Cardiac fibroblast (primary cell): ENCODE data around the gene FGFR1OP2.
A peak's percentile ranks its signal among the peaks of the same experiment; 100 is the strongest.

Experiments
- DNase-seq, 2 donors: peaks; one replicate each; pipeline versions ENCODE4 v3.0.0 to v3.0.0-alpha.2; 2010; ENCODE audit warnings: low read depth in 2 of 2
- H3K4me3 ChIP-seq, 2 donors: replicated peaks in 1 of 2; 1 replicate in 1 of 2; 2 replicates in 1 of 2; pipeline ENCODE4 v1.5.1; 2011; ENCODE audit warnings: low read depth in 2 of 2, low read length in 2 of 2, mild to moderate bottlenecking in 2 of 2, moderate library complexity in 1 of 2
- TF ChIP-seq, protein P1 (sequence below): IDR thresholded peaks from one replicate; pipeline ENCODE4 v1.5.1; 2011; ENCODE audit warnings: low read depth, mild to moderate bottlenecking, low read length, inconsistent platforms

The FGFR1OP2 gene

DNA sequence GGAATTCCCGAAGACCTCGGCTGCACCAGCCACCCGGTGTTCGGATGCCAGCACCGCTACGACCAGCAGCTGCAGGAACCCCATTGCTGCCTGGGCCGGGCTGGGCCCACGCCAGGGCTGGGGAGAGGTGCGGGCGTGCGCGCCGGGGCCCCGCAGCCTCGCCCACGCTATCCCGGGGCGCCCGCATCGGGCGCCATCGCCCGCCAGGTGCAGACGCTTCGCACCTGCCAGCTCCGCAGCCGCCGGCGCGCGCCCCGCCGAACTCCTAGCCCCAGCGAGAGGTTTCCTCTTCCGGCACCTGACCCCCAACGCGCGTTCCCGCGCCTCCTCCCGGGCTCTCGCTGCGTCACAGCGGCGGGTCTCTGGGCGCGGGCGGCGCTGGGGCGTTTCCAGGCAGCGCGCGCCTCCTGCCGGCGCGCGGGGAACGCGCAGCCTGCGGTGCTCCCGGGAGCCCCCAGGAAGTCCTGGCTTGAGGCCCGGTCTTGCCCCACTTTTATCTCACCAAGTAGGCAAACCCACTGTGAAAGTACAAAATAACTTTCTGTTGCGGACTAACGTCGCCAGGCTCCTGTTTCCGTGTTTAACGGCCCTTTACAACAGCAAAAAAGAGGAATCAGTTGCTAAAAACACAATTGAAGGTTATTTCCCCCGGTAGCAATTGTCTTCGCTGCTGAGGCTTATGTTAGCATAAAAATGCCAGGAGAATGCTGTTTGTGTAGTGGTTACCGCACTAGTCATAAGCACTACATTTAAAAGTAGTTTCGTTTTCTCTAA is 76.0 kb downstream of the FGFR1OP2 start, which contains the start of gene TM7SF3:
TM7SF3 (minus strand) TSS at position 300 of the 774 bp plus-strand sequence; CDS start at position 84, 216 bp downstream.
- TF ChIP-seq, protein P1, sequence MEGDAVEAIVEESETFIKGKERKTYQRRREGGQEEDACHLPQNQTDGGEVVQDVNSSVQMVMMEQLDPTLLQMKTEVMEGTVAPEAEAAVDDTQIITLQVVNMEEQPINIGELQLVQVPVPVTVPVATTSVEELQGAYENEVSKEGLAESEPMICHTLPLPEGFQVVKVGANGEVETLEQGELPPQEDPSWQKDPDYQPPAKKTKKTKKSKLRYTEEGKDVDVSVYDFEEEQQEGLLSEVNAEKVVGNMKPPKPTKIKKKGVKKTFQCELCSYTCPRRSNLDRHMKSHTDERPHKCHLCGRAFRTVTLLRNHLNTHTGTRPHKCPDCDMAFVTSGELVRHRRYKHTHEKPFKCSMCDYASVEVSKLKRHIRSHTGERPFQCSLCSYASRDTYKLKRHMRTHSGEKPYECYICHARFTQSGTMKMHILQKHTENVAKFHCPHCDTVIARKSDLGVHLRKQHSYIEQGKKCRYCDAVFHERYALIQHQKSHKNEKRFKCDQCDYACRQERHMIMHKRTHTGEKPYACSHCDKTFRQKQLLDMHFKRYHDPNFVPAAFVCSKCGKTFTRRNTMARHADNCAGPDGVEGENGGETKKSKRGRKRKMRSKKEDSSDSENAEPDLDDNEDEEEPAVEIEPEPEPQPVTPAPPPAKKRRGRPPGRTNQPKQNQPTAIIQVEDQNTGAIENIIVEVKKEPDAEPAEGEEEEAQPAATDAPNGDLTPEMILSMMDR: peak; percentile 50
- DNase-seq: peak; percentile 85 to 93
- peak within 1 kb of the TSS; percentile 85 to 86 for H3K4me3 ChIP-seq

DNA sequence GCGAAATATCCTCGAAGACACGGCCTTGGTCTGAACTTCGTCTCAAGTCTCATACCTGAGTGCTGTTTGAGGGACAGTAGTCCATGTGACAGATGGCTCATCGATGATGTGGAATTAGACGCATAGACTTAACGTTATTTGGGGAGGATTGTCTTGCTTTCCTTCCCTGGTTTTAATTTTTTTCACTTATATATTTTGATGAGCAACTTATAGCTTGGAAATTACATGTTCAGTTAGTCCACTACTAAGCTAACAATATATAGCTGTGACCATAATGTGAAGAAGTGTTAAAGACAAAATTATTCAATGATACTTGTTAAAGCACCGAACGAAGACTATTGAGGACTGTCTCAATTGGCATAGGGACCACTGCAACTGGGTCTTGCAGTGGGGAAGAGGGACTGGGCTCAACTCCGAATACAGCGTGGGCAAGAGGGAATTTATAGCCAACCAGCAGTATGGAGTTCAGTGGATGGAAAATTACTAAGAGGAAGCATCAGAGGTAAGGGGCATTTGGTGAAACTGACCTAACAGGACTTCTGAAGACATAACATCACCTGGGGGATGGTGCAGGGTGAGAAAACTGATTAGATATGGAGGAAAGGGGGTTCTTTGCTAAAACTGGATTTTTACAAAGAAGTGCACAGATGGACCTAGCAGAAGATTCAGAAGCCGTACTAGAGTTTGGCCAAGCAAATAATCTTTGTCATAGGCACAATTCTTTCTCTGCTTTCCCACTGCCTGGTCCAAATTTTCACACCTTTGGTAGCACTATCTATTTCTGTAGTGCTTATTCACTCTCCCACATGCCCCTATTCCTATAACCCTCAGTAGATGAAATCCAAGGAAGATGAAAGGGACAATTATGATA is 76.8 kb downstream of the FGFR1OP2 start:
- no peak for DNase-seq
- TF ChIP-seq, protein P1: no peak

DNA sequence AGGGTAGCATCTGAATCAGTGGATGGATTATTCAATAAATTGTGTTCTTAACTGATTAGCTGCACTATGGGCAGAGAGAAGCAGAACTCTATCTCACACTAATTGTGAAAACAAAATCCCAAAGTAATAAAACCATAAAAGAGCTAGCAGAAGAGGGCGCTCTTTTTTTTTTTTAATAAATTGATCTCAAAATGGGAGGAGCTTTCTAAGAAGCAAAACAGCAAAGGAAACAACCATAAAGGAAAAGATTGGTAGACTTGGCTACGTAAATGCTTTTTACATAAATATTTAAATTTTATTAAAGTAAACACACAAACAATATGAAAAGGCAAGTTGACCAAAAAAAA is 77.4 kb downstream of the FGFR1OP2 start:
- peak; percentile 69 to 75 for DNase-seq
- TF ChIP-seq, protein P1: no peak
- no peak overlapping the region for H3K4me3 ChIP-seq

More for the DNA sequence above, 76.8 kb downstream of the FGFR1OP2 start:
- peak overlapping the region; percentile 85 to 86 for H3K4me3 ChIP-seq
